SK-N-SH (cell line): Measurements from ENCODE around the gene HBEGF. TPM values are rescaled to one million over a fixed set of nuclear protein-coding genes. Genes with fewer than 3 reads are reported as not detected.

Experiments used
- CTCF ChIA-PET: fragments of 300-600, 350-600 bp; formaldehyde crosslinking; extraction: SDS; loops from one replicate; lab custom pipeline; 2021; lab: Yijun Ruan, JAX
- POLR2A ChIA-PET: fragments of 350-600 bp; sonication (Branson Sonifier 250); formaldehyde crosslinking; extraction: SDS; loops from one replicate; lab custom pipeline; 2020; ENCODE audit warnings: antibody characterized with exemption, inconsistent platforms; lab: Yijun Ruan, JAX
- DNase-seq: peaks from one replicate; pipeline ENCODE4 v3.0.0; 2012
- H2AFZ ChIP-seq: fragments of 200-600 bp; sonication (generic); 2 replicates; pipeline ENCODE4 v1.8.1; 2016; ENCODE audit warnings: antibody characterized with exemption, mild to moderate bottlenecking, low read depth
- H3F3A ChIP-seq: fragments of 200-600 bp; sonication (generic); replicated peaks from 2 replicates; pipeline ENCODE3; 2016; ENCODE audit warnings: antibody characterized with exemption, mild to moderate bottlenecking; ENCODE audit not compliant: insufficient read depth
- H3K27ac ChIP-seq, 2 experiments: fragments of 200-500 bp in 1 of 2; fragments of 200-600 bp in 1 of 2; sonication (Bioruptor generic) in 1 of 2; sonication (generic), shearing (Covaris generic) in 1 of 2; 2 replicates each; pipeline versions ENCODE4 v1.5.1 to v1.6.1; 2014 to 2016; ENCODE audit warnings: low read depth in 2 of 2, inconsistent platforms in 1 of 2, low read length in 1 of 2, mild to moderate bottlenecking in 1 of 2, mixed read lengths in 1 of 2
- H3K27me3 ChIP-seq: fragments of 200-600 bp; sonication (generic), shearing (Covaris generic); 2 replicates; pipeline ENCODE4 v1.6.1; 2016; ENCODE audit warnings: mixed run types; ENCODE audit not compliant: insufficient read depth
- H3K36me3 ChIP-seq, 2 experiments: fragments of 200-500 bp in 1 of 2; fragments of 200-600 bp in 1 of 2; sonication (Bioruptor generic) in 1 of 2; sonication (generic) in 1 of 2; replicated peaks in 1 of 2; 2 replicates each; pipeline versions ENCODE3 to v1.5.1; 2014 to 2016; ENCODE audit warnings: low read length in 1 of 2, mild to moderate bottlenecking in 1 of 2; ENCODE audit not compliant: insufficient read depth in 2 of 2, control insufficient read depth in 1 of 2
- H3K4me1 ChIP-seq, 2 experiments: fragments of 200-500 bp in 1 of 2; fragments of 200-600 bp in 1 of 2; sonication (Bioruptor generic) in 1 of 2; sonication (generic), shearing (Covaris generic) in 1 of 2; 2 replicates each; pipeline versions ENCODE4 v1.5.1 to v1.6.1; 2014 to 2016; ENCODE audit warnings: low read depth in 1 of 2, low read length in 1 of 2, mixed run types in 1 of 2; ENCODE audit not compliant: insufficient read depth in 2 of 2, control insufficient read depth in 1 of 2
- H3K4me2 ChIP-seq: fragments of 200-600 bp; sonication (generic), shearing (Covaris generic); 2 replicates; pipeline ENCODE4 v1.6.1; 2017; ENCODE audit warnings: mixed run types
- H3K4me3 ChIP-seq, 2 experiments: fragments of 200-500 bp in 1 of 2; fragments of 200-600 bp in 1 of 2; sonication (Bioruptor generic) in 1 of 2; sonication (generic), shearing (Covaris generic) in 1 of 2; 2 replicates each; pipeline versions ENCODE4 v1.5.1 to v1.8.1; 2014 to 2016; ENCODE audit warnings: low read depth in 2 of 2, inconsistent platforms in 1 of 2, low read length in 1 of 2, mild to moderate bottlenecking in 1 of 2, mixed read lengths in 1 of 2, moderate library complexity in 1 of 2
- H3K79me2 ChIP-seq: fragments of 200-600 bp; sonication (generic); 2 replicates; pipeline ENCODE4 v1.8.1; 2017; ENCODE audit warnings: mild to moderate bottlenecking; ENCODE audit not compliant: insufficient read depth
- H3K9ac ChIP-seq: fragments of 200-600 bp; sonication (generic); 2 replicates; pipeline ENCODE4 v1.6.1; 2017; ENCODE audit warnings: mixed run types
- H3K9me2 ChIP-seq: fragments of 200-600 bp; sonication (generic); 2 replicates; pipeline ENCODE4 v1.6.1; 2017; ENCODE audit warnings: mixed run types
- H3K9me3 ChIP-seq: fragments of 200-600 bp; sonication (generic); 2 replicates; pipeline ENCODE4 v1.6.1; 2017; ENCODE audit warnings: mixed run types, mild to moderate bottlenecking, moderate library complexity
- H4K20me1 ChIP-seq: fragments of 200-600 bp; sonication (generic); 2 replicates; pipeline ENCODE4 v1.6.1; 2017; ENCODE audit warnings: mild to moderate bottlenecking, mixed run types; ENCODE audit not compliant: insufficient read depth
- CHD2 ChIP-seq: fragments of 150-350 bp; IDR thresholded peaks from 2 replicates; pipeline ENCODE4 v1.6.1; 2018; ENCODE audit warnings: low read length; ENCODE audit not compliant: partially characterized antibody
- EP300 ChIP-seq, 2 experiments: IDR thresholded peaks; 2 replicates each; pipeline versions ENCODE4 v1.4.0 to v1.6.1; 2012; ENCODE audit warnings: borderline replicate concordance in 1 of 2, low read depth in 1 of 2, low read length in 1 of 2
- FOSL2 ChIP-seq: IDR thresholded peaks from 2 replicates; pipeline ENCODE4 v1.4.0; 2012; ENCODE audit warnings: low read depth, mild to moderate bottlenecking, moderate library complexity, borderline replicate concordance
- FOXJ3 ChIP-seq: sonication (generic); formaldehyde crosslinking; IDR thresholded peaks from 2 replicates; pipeline ENCODE4 v1.5.1; 2020; ENCODE audit warnings: mild to moderate bottlenecking, missing genetic modification reagents
- FOXM1 ChIP-seq: IDR thresholded peaks from 2 replicates; pipeline ENCODE4 v1.4.0; 2012; ENCODE audit warnings: low read depth, mild to moderate bottlenecking
- GATA2 ChIP-seq: sonication (generic); formaldehyde crosslinking; IDR thresholded peaks from 2 replicates; pipeline ENCODE4 v1.5.0; 2020; ENCODE audit warnings: mild to moderate bottlenecking, missing genetic modification reagents
- MEF2A ChIP-seq: IDR thresholded peaks from 2 replicates; pipeline ENCODE4 v1.4.0; 2012; ENCODE audit warnings: low read depth, borderline replicate concordance
- MXI1 ChIP-seq: IDR thresholded peaks from 2 replicates; pipeline ENCODE4 v1.6.1; 2012; ENCODE audit warnings: mild to moderate bottlenecking, low read depth, low read length, improper control_type of control experiment
- NFIC ChIP-seq: IDR thresholded peaks from 2 replicates; pipeline ENCODE4 v1.4.0; 2012; ENCODE audit warnings: borderline replicate concordance
- NRF1 ChIP-seq: IDR thresholded peaks from 2 replicates; pipeline ENCODE4 v1.6.1; 2012; ENCODE audit warnings: low read depth, mild to moderate bottlenecking, low read length
- PBX3 ChIP-seq: IDR thresholded peaks from 2 replicates; pipeline ENCODE4; 2012
- RCOR1 ChIP-seq: fragments of 150-350 bp; IDR thresholded peaks from 2 replicates; pipeline ENCODE4 v1.6.1; 2017; ENCODE audit warnings: antibody characterized with exemption, low read length
- RXRA ChIP-seq: IDR thresholded peaks from 2 replicates; pipeline ENCODE4 v1.4.0; 2012; ENCODE audit warnings: low read depth, mild to moderate bottlenecking, borderline replicate concordance
- TAF1 ChIP-seq: IDR thresholded peaks from 2 replicates; pipeline ENCODE4 v1.6.1; 2012; ENCODE audit warnings: low read depth, mild to moderate bottlenecking, low read length, moderate library complexity, borderline replicate concordance
- TCF12 ChIP-seq: IDR thresholded peaks from 2 replicates; pipeline ENCODE4 v1.4.0; 2012
- TEAD4 ChIP-seq: IDR thresholded peaks from 2 replicates; pipeline ENCODE4 v1.4.0; 2012; ENCODE audit warnings: mild to moderate bottlenecking, borderline replicate concordance; ENCODE audit not compliant: insufficient read depth
- USF2 ChIP-seq: fragments of 150-350 bp; IDR thresholded peaks from 2 replicates; pipeline ENCODE4 v1.6.1; 2017; ENCODE audit warnings: antibody characterized with exemption, low read length, low read depth, borderline replicate concordance
- YY1 ChIP-seq: IDR thresholded peaks from 2 replicates; pipeline ENCODE4 v1.4.0; 2012; ENCODE audit warnings: low read depth, mild to moderate bottlenecking
- WGBS: methylation state at CpG from one replicate; pipeline ENCODE4 v1.1.6; 2017; ENCODE audit warnings: low lambda C conversion rate; 5-methylcytosine and 5-hydroxymethylcytosine counted together
- polyA plus RNA-seq, 3 experiments: library from polyadenylated mRNA; depleted of rRNA; stranded (reverse); fragments of >200 nt; gene quantifications; 2 replicates each; pipeline ENCODE4 v1.2.3, GENCODE V29; 2012

Gene HBEGF
- polyA plus RNA-seq, 1 of the 3 experiments (the other 2 are of a cell fraction) = 59.8 TPM

GRCh38 chr5:140388052-140388451, 41.6 kb upstream of the HBEGF start (continued):
- no peak for TF ChIP-seq USF2
- TF ChIP-seq TEAD4 = no peak
- no peak for TF ChIP-seq GATA2
- TF ChIP-seq RCOR1 = no peak

GRCh38 chr5:140383300-140383699, 36.9 kb upstream of the HBEGF start:
- no peaks in the 10 kb centered on the region for H3K27me3 ChIP-seq
- H3K4me1 ChIP-seq = no peaks in the 10 kb centered on the region
- H3K4me2 ChIP-seq = no peak overlapping the region
- no peaks in the 10 kb centered on the region for H4K20me1 ChIP-seq
- H3K4me3 ChIP-seq = no peak overlapping the region
- H3K9me3 ChIP-seq = no peaks in the 10 kb centered on the region
- 97% methylated on average over 2 of the region's 2 CpGs for WGBS
- H3F3A ChIP-seq = no peaks in the 10 kb centered on the region
- no peaks in the 10 kb centered on the region for H3K79me2 ChIP-seq
- no peak for TF ChIP-seq TAF1
- TF ChIP-seq MXI1 = no peak
- no peak for TF ChIP-seq NFIC
- no peak for TF ChIP-seq MEF2A
- no peak for TF ChIP-seq TEAD4
- TF ChIP-seq YY1 = no peak
- no peak for TF ChIP-seq TCF12
- no peak for TF ChIP-seq FOXM1
- no peak for TF ChIP-seq RCOR1
- TF ChIP-seq, all 33 proteins: peak for 0
- no peak overlapping the region for H2AFZ ChIP-seq
- CTCF ChIA-PET = interaction anchor here (1.5 kb wide), 1 partner anchor 10 kb away, joined by 6 read pairs; no protein-coding TSS in a partner anchor
- no peak overlapping the region for H3K9ac ChIP-seq
- DNase-seq = no peak
- POLR2A ChIA-PET = no interaction called here
- no peak overlapping the region for H3K27ac ChIP-seq
- no peaks in the 10 kb centered on the region for H3K9me2 ChIP-seq
- no peaks in the 10 kb centered on the region for H3K36me3 ChIP-seq

- no peak for TF ChIP-seq FOXM1
- TF ChIP-seq FOXJ3 (CRISPR knock-in tag) = no peak
- TF ChIP-seq TEAD4 = no peak
- TF ChIP-seq FOSL2 = no peak
- no peak for TF ChIP-seq USF2
- TF ChIP-seq RXRA = no peak
- no peak for TF ChIP-seq CHD2
- no peak for TF ChIP-seq PBX3
- TF ChIP-seq MXI1 = no peak
- TF ChIP-seq EP300 (IDR thresholded peaks at IDR 0.05; ENCODE audit: borderline replicate concordance in 1 of 2, low read depth in 1 of 2, low read length in 1 of 2) = no peak
- no peak for TF ChIP-seq NRF1
- TF ChIP-seq TAF1 = no peak
- TF ChIP-seq, all 33 proteins: peak for 0
- POLR2A ChIA-PET = no interaction called here
These were observed 36.5 kb upstream of the HBEGF start for GRCh38 chr5:140382866-140383265.

More at GRCh38 chr5:140382866-140383265, 36.5 kb upstream of the HBEGF start:
- DNase-seq = no peak
- Histone ChIP-seq H3K9ac (no peak overlapping the region), H3K9me2 (no peaks in the 10 kb centered on the region), H3K9me3 (no peaks in the 10 kb centered on the region), H2AFZ (no peak overlapping the region), H3K79me2 (no peaks in the 10 kb centered on the region), H3K4me2 (no peak overlapping the region), H4K20me1 (no peaks in the 10 kb centered on the region), H3K4me3 (no peak overlapping the region), H3K27me3 (no peaks in the 10 kb centered on the region), H3K36me3 (no peaks in the 10 kb centered on the region), H3K27ac (no peak overlapping the region), H3K4me1 (no peaks in the 10 kb centered on the region), H3F3A (no peaks in the 10 kb centered on the region)
- CTCF ChIA-PET = interaction anchor here (1.5 to 2.1 kb wide), 2 partner anchors 10 to 20 kb away, joined by 6 read pairs; no protein-coding TSS in a partner anchor
